Measurements from ENCODE around the gene ANKS1B.

DNA sequence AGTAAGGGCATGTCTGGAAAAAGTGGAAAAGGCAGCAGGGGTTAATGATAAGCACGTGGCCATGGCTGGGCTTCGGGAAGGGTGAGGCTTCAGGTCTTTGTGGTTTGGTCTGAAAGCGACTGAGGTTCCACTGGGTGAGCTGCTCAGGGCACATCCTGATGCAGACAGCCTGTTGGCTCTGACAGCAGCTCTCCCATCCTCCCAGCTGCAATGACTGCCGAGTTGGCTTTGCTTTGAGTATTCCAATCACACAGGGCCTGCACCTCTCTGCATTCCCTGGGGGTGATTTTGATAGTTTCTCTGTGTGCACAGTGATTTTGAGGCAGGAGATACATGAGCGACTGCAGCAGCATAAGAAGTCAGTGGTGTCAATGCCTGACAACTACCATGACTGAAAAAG lies 948.9 kb downstream of the ANKS1B start:
- TF ChIP-seq, protein P1, sequence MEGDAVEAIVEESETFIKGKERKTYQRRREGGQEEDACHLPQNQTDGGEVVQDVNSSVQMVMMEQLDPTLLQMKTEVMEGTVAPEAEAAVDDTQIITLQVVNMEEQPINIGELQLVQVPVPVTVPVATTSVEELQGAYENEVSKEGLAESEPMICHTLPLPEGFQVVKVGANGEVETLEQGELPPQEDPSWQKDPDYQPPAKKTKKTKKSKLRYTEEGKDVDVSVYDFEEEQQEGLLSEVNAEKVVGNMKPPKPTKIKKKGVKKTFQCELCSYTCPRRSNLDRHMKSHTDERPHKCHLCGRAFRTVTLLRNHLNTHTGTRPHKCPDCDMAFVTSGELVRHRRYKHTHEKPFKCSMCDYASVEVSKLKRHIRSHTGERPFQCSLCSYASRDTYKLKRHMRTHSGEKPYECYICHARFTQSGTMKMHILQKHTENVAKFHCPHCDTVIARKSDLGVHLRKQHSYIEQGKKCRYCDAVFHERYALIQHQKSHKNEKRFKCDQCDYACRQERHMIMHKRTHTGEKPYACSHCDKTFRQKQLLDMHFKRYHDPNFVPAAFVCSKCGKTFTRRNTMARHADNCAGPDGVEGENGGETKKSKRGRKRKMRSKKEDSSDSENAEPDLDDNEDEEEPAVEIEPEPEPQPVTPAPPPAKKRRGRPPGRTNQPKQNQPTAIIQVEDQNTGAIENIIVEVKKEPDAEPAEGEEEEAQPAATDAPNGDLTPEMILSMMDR (IDR thresholded peaks at IDR 0.05 in 2 of 3, conservative IDR thresholded peaks at IDR 0.05 in 1 of 3; ENCODE audit: borderline replicate concordance in 1 of 3, insufficient read depth in 1 of 3, low read depth in 2 of 3, low read length in 2 of 3): no peak
- no peak for TF ChIP-seq POLR2A (IDR thresholded peaks at IDR 0.05; ENCODE audit: borderline replicate concordance, extremely low read depth, insufficient read depth, insufficient read length)
- TF ChIP-seq, protein P2, sequence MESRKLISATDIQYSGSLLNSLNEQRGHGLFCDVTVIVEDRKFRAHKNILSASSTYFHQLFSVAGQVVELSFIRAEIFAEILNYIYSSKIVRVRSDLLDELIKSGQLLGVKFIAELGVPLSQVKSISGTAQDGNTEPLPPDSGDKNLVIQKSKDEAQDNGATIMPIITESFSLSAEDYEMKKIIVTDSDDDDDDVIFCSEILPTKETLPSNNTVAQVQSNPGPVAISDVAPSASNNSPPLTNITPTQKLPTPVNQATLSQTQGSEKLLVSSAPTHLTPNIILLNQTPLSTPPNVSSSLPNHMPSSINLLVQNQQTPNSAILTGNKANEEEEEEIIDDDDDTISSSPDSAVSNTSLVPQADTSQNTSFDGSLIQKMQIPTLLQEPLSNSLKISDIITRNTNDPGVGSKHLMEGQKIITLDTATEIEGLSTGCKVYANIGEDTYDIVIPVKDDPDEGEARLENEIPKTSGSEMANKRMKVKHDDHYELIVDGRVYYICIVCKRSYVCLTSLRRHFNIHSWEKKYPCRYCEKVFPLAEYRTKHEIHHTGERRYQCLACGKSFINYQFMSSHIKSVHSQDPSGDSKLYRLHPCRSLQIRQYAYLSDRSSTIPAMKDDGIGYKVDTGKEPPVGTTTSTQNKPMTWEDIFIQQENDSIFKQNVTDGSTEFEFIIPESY (IDR thresholded peaks at IDR 0.05; ENCODE audit: extremely low read depth, insufficient replicate concordance, low read length): no peak

All from HCT116 (cell line).